Osteoblast (primary cell): ENCODE data around the gene UAP1. TPM values are rescaled to one million over a fixed set of nuclear protein-coding genes. Genes with fewer than 3 reads are reported as not detected.
A peak's percentile ranks its signal among the peaks of the same experiment; 100 is the strongest.

Experiments used
- DNase-seq: peaks from one replicate; pipeline ENCODE4 v3.0.0; 2011; ENCODE audit warnings: low spot score, mixed read lengths; ENCODE audit not compliant: insufficient read length; ENCODE audit errors: missing footprints
- H2AFZ ChIP-seq: 2 replicates; pipeline ENCODE4 v1.6.0; 2011; ENCODE audit warnings: mild to moderate bottlenecking, low read length
- H3K27ac ChIP-seq: 2 replicates; pipeline ENCODE4 v1.5.1; 2011; ENCODE audit warnings: mild to moderate bottlenecking, low read depth, low read length, moderate library complexity
- H3K27me3 ChIP-seq: 2 replicates; pipeline ENCODE4 v1.6.0; 2012; ENCODE audit warnings: mild to moderate bottlenecking, control low read depth, inconsistent platforms, low read length, moderate library complexity; ENCODE audit not compliant: insufficient read depth
- H3K36me3 ChIP-seq: 2 replicates; pipeline ENCODE4 v1.5.1; 2011; ENCODE audit warnings: mild to moderate bottlenecking, low read length, control low read depth, moderate library complexity; ENCODE audit not compliant: insufficient read depth
- H3K4me1 ChIP-seq: 2 replicates; pipeline ENCODE4 v1.5.1; 2011; ENCODE audit warnings: mild to moderate bottlenecking, low read length, control low read depth, moderate library complexity; ENCODE audit not compliant: insufficient read depth
- H3K4me2 ChIP-seq: 2 replicates; pipeline ENCODE4 v1.6.0; 2011; ENCODE audit warnings: mild to moderate bottlenecking, low read length; ENCODE audit not compliant: insufficient read depth
- H3K4me3 ChIP-seq: fragments of 200-600 bp; sonication (generic); 3 replicates; pipeline ENCODE4 v1.5.1; 2012; ENCODE audit warnings: mild to moderate bottlenecking, low read length, inconsistent platforms; ENCODE audit not compliant: insufficient read depth
- H3K79me2 ChIP-seq: 2 replicates; pipeline ENCODE4 v1.6.0; 2012; ENCODE audit warnings: mild to moderate bottlenecking, low read length, control low read depth, inconsistent platforms; ENCODE audit not compliant: insufficient read depth
- H3K9me3 ChIP-seq: 2 replicates; pipeline ENCODE4 v1.5.1; 2011; ENCODE audit warnings: low read depth, low read length, control low read depth
- H4K20me1 ChIP-seq: 2 replicates; pipeline ENCODE4 v1.6.0; 2012; ENCODE audit warnings: mild to moderate bottlenecking, low read length, control low read depth; ENCODE audit not compliant: insufficient read depth
- total RNA-seq: library from RNA; depleted of rRNA; stranded (reverse); fragments of >200 nt; gene quantifications from 2 replicates; pipeline ENCODE4 v1.2.3, GENCODE V29; 2012
- TF ChIP-seq, protein P1 (sequence below): IDR thresholded peaks from 2 replicates; pipeline ENCODE4 v1.5.1; 2011; ENCODE audit warnings: mild to moderate bottlenecking, low read depth, low read length, moderate library complexity; ENCODE audit errors: extremely low read depth

Gene UAP1
- total RNA-seq, 1 donor = 141 TPM

DNA sequence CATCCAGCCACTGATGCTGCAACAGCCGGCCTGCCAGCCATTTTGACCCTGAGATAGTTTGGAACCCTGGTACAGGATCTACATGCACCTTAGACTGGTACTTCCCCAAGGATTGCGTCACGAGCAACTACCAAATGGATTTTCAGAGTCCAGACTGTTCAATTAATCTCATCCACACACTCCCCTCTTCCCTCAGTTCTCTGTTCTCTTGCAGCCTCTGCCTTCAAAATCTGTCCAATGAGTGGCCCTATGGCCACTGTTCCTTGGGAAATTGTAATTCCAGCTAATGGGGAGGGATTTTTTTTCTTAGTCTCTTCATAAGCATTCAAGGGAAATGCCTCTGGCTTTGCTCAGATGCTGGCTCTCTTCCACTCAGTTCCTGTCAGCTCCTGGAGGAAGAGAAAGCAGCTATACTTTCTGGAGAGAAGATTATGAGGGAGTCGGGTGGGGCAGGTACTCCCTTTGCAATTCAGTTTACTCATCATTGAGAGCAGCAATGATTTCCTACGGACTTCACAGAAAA, 19.8 kb upstream of the UAP1 start:
- H4K20me1 ChIP-seq = no peaks in the 10 kb centered on the region
- H3K9me3 ChIP-seq = peaks cover 2% of the 10 kb centered on the region
- DNase-seq = peak; percentile 82
- TF ChIP-seq, protein P1, sequence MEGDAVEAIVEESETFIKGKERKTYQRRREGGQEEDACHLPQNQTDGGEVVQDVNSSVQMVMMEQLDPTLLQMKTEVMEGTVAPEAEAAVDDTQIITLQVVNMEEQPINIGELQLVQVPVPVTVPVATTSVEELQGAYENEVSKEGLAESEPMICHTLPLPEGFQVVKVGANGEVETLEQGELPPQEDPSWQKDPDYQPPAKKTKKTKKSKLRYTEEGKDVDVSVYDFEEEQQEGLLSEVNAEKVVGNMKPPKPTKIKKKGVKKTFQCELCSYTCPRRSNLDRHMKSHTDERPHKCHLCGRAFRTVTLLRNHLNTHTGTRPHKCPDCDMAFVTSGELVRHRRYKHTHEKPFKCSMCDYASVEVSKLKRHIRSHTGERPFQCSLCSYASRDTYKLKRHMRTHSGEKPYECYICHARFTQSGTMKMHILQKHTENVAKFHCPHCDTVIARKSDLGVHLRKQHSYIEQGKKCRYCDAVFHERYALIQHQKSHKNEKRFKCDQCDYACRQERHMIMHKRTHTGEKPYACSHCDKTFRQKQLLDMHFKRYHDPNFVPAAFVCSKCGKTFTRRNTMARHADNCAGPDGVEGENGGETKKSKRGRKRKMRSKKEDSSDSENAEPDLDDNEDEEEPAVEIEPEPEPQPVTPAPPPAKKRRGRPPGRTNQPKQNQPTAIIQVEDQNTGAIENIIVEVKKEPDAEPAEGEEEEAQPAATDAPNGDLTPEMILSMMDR = no peak
- H3K4me1 ChIP-seq = peaks cover 40% of the 10 kb centered on the region
- H3K27me3 ChIP-seq = no peaks in the 10 kb centered on the region
- H2AFZ ChIP-seq = no peak overlapping the region
- peak overlapping the region; percentile 71 for H3K27ac ChIP-seq
- peak overlapping the region; percentile 38 for H3K4me2 ChIP-seq
- no peak overlapping the region for H3K4me3 ChIP-seq
- H3K36me3 ChIP-seq = no peaks in the 10 kb centered on the region
- no peaks in the 10 kb centered on the region for H3K79me2 ChIP-seq

DNA sequence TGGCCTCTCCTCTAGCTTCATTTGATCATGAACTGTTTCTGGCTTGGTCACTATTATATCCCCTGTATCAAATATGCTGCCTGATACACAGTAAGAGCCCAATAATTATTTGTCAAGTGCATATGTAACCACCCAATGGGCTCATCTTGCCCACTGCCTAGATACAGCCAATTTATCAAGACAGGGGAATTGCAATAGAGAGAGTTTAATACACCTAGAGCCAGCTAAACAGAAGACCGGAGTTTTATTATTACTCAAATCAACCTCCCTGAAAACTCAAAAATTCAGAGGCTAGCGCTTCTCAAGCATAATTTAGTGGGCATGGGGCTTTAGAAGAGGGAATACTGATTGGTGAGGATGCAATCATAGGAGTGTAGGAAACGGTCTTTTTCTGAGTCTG, 18.3 kb upstream of the UAP1 start:
- Histone ChIP-seq H3K4me2 (no peak overlapping the region), H3K27me3 (no peaks in the 10 kb centered on the region), H2AFZ (no peak overlapping the region), H3K79me2 (no peaks in the 10 kb centered on the region), H3K4me1 (peaks cover 33% of the 10 kb centered on the region), H4K20me1 (no peaks in the 10 kb centered on the region), H3K36me3 (no peaks in the 10 kb centered on the region), H3K27ac (no peak overlapping the region), H3K9me3 (peaks cover 2% of the 10 kb centered on the region), H3K4me3 (no peak overlapping the region)
- no peak for DNase-seq
- TF ChIP-seq, protein P1 = no peak

DNA sequence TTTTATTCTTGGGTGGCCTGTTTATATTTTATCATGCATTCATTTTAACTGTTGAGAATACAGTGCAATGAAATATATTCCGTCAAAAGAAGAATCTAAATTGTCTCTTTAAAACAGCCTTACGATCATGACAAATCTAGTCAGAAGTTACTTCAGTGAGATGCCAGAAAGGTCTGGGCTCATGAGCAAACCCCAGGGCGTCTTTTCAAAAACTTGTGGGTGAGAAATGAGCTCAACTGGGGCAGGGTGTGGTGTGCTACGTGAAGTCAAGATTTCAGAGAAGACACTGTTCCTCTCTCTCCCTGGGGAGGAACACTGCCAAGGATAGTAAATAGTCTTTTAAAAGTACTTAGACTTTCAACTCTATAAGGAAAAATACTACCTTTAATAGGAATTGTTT, 13.4 kb upstream of the UAP1 start:
- Histone ChIP-seq H3K27ac (peak overlapping the region; percentile 49), H3K27me3 (no peaks in the 10 kb centered on the region), H3K9me3 (peaks cover 2% of the 10 kb centered on the region), H3K4me1 (peaks cover 18% of the 10 kb centered on the region), H3K4me2 (peak overlapping the region; percentile 41), H3K4me3 (no peak overlapping the region), H3K79me2 (no peaks in the 10 kb centered on the region), H2AFZ (peak overlapping the region; percentile 64), H4K20me1 (no peaks in the 10 kb centered on the region), H3K36me3 (no peaks in the 10 kb centered on the region)
- TF ChIP-seq, protein P1 = no peak
- DNase-seq = peak; percentile 90

DNA sequence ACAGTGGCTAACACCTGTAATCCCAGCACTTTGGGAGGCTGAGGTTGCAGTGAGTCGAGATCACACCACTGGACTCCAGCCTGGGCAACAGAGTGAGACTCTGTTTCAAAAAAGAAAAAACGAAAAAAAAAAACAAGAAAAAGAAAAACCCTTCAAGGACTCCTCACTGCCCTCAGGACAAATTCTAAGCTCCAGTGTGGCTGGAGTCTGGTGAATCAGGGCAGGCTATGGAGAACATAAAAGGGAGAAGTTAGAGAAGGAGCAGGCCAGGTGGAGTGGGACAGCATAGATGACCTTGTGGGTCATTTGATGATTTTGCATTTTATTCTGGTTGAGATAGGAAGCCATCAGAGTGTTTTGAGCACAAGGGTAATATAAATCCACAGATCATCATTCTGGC, 12.5 kb upstream of the UAP1 start:
- no peaks in the 10 kb centered on the region for H3K27me3 ChIP-seq
- TF ChIP-seq, protein P1 = no peak
- H3K36me3 ChIP-seq = no peaks in the 10 kb centered on the region
- no peaks in the 10 kb centered on the region for H4K20me1 ChIP-seq
- no peaks in the 10 kb centered on the region for H3K9me3 ChIP-seq
- H3K79me2 ChIP-seq = no peaks in the 10 kb centered on the region
- no peak overlapping the region for H3K4me2 ChIP-seq
- peaks cover 20% of the 10 kb centered on the region for H3K4me1 ChIP-seq
- peak overlapping the region; percentile 51 for H2AFZ ChIP-seq
- peak overlapping the region; percentile 49 for H3K27ac ChIP-seq
- no peak overlapping the region for H3K4me3 ChIP-seq
- DNase-seq = no peak
